Activated CD8-positive, alpha-beta memory T cell treated with anti-CD3 and anti-CD28 coated beads for 1 hour (primary cell): ENCODE measurements around the gene SLC15A1.

Experiments used
- DNase-seq, 2 donors: peaks; one replicate each; pipeline ENCODE4 v3.0.0-alpha.2; 2020; ENCODE audit warnings: low read depth in 1 of 2; ENCODE audit errors: extremely low read depth in 1 of 2

The SLC15A1 gene

GRCh38 chr13:98781470-98781869, 29.0 kb upstream of the SLC15A1 start:
- DNase-seq, result no peak

- no peak for DNase-seq
Measured at GRCh38 chr13:98781045-98781444, 28.6 kb upstream of the SLC15A1 start.

- no peak for DNase-seq
Measured at GRCh38 chr13:98780451-98780850, 28.0 kb upstream of the SLC15A1 start.

GRCh38 chr13:98779695-98780094, 27.2 kb upstream of the SLC15A1 start:
- DNase-seq, result no peak

- no peak for DNase-seq
Measured at GRCh38 chr13:98778749-98779148, 26.3 kb upstream of the SLC15A1 start.

- DNase-seq, result no peak
Measured at GRCh38 chr13:98776644-98777043, 24.2 kb upstream of the SLC15A1 start.

- DNase-seq, result no peak
Measured at GRCh38 chr13:98775844-98776598, 23.5 kb upstream of the SLC15A1 start.

GRCh38 chr13:98775386-98775785, 22.9 kb upstream of the SLC15A1 start:
- no peak for DNase-seq

- no peak for DNase-seq
Measured at GRCh38 chr13:98774776-98775175, 22.3 kb upstream of the SLC15A1 start.

GRCh38 chr13:98773921-98774320, 21.4 kb upstream of the SLC15A1 start:
- no peak for DNase-seq

GRCh38 chr13:98772794-98773452, 20.5 kb upstream of the SLC15A1 start:
- no peak for DNase-seq

- DNase-seq, result no peak
Measured at GRCh38 chr13:98771838-98772611, 19.6 kb upstream of the SLC15A1 start.

GRCh38 chr13:98769736-98770135, 17.3 kb upstream of the SLC15A1 start:
- no peak for DNase-seq

- DNase-seq, result no peak
Measured at GRCh38 chr13:98768522-98768921, 16.1 kb upstream of the SLC15A1 start.

GRCh38 chr13:98766697-98767096, 14.2 kb upstream of the SLC15A1 start:
- no peak for DNase-seq

GRCh38 chr13:98765996-98766519, 13.6 kb upstream of the SLC15A1 start:
- no peak for DNase-seq

- DNase-seq, result no peak
Measured at GRCh38 chr13:98761986-98762616, 9.6 kb upstream of the SLC15A1 start.

- DNase-seq, result no peak
Measured at GRCh38 chr13:98761126-98761985, 8.9 kb upstream of the SLC15A1 start.

GRCh38 chr13:98755729-98756128, 3.3 kb upstream of the SLC15A1 start:
- DNase-seq, result no peak

GRCh38 chr13:98755116-98755515, 2.6 kb upstream of the SLC15A1 start:
- no peak for DNase-seq
